Neural cell (in vitro differentiated cells): ENCODE measurements around the gene AOAH. TPM values are rescaled to one million over a fixed set of nuclear protein-coding genes. Genes with fewer than 3 reads are reported as not detected.

Source experiments
- H2AFZ ChIP-seq: fragments of 200-600, 300-800 bp; sonication (generic), shearing (Covaris generic); 2 replicates; pipeline ENCODE4 v1.6.0; 2014; ENCODE audit warnings: low read depth, mild to moderate bottlenecking, antibody characterized with exemption, low read length, moderate library complexity
- H3F3A ChIP-seq: fragments of 200-600 bp; shearing (Covaris generic); 2 replicates; pipeline ENCODE4 v1.6.1; 2016; ENCODE audit warnings: mild to moderate bottlenecking, moderate library complexity, mixed read lengths, antibody characterized with exemption, low read length; ENCODE audit not compliant: insufficient read depth, poor library complexity, severe bottlenecking
- H3K27ac ChIP-seq: fragments of 200-600, 300-800 bp; sonication (generic), shearing (Covaris generic); 2 replicates; pipeline ENCODE4 v1.5.1; 2014; ENCODE audit warnings: mild to moderate bottlenecking, low read length, moderate library complexity
- H3K27me3 ChIP-seq: fragments of 300-800, 200-600 bp; sonication (generic), shearing (Covaris generic); 2 replicates; pipeline ENCODE4 v1.6.0; 2014; ENCODE audit warnings: mild to moderate bottlenecking, low read depth, low read length, moderate library complexity; ENCODE audit not compliant: insufficient read depth
- H3K36me3 ChIP-seq: fragments of 300-800, 200-600 bp; sonication (generic), shearing (Covaris generic); 2 replicates; pipeline ENCODE4 v1.5.1; 2014; ENCODE audit warnings: mild to moderate bottlenecking, antibody characterized with exemption, low read length, moderate library complexity; ENCODE audit not compliant: insufficient read depth
- H3K4me2 ChIP-seq: fragments of 300-800, 200-600 bp; sonication (generic), shearing (Covaris generic); 2 replicates; pipeline ENCODE4 v1.6.0; 2014; ENCODE audit warnings: mild to moderate bottlenecking, low read length
- H3K4me3 ChIP-seq: fragments of 300-800, 200-600 bp; sonication (generic), shearing (Covaris generic); 2 replicates; pipeline ENCODE4 v1.5.1; 2014; ENCODE audit warnings: mild to moderate bottlenecking, low read length, moderate library complexity
- H3K79me2 ChIP-seq: fragments of 200-600 bp; shearing (Covaris generic); replicated peaks from 2 replicates; pipeline ENCODE4 v1.6.0; 2014; ENCODE audit warnings: mild to moderate bottlenecking, low read length, moderate library complexity; ENCODE audit not compliant: insufficient read depth
- H3K9ac ChIP-seq: fragments of 300-800, 200-600 bp; sonication (generic), shearing (Covaris generic); 2 replicates; pipeline ENCODE4 v1.6.1; 2016; ENCODE audit warnings: mild to moderate bottlenecking, low read length, mixed read lengths
- H3K9me2 ChIP-seq: fragments of 200-600 bp; shearing (Covaris generic); 2 replicates; pipeline ENCODE4 v1.6.1; 2016; ENCODE audit warnings: mild to moderate bottlenecking, low read length, mixed read lengths; ENCODE audit not compliant: insufficient read depth
- H3K9me3 ChIP-seq: fragments of 200-600, 300-800 bp; sonication (generic), shearing (Covaris generic); 2 replicates; pipeline ENCODE4 v1.6.1; 2016; ENCODE audit warnings: mild to moderate bottlenecking, mixed run types, low read length, moderate library complexity, mixed read lengths
- H4K20me1 ChIP-seq: fragments of 200-600 bp; shearing (Covaris generic); 2 replicates; pipeline ENCODE4 v1.6.1; 2016; ENCODE audit warnings: mild to moderate bottlenecking, mixed run types; ENCODE audit not compliant: insufficient read depth
- CTCF ChIP-seq: fragments of 450-650 bp; IDR thresholded peaks from 2 replicates; pipeline ENCODE4 v1.5.1; 2014; ENCODE audit warnings: antibody characterized with exemption, mild to moderate bottlenecking, moderate library complexity; ENCODE audit not compliant: poor library complexity, severe bottlenecking
- EP300 ChIP-seq: fragments of 450-650 bp; conservative IDR thresholded peaks from 2 replicates; pipeline ENCODE4 v1.6.1; 2014; ENCODE audit warnings: antibody characterized with exemption, mild to moderate bottlenecking, moderate library complexity; ENCODE audit not compliant: poor library complexity, severe bottlenecking
- EZH2 ChIP-seq: fragments of 200-600, 300-800 bp; shearing (Covaris generic), sonication (generic); IDR thresholded peaks from 2 replicates; pipeline ENCODE4 v1.6.1; 2014; ENCODE audit warnings: antibody characterized with exemption, low read length, borderline replicate concordance, mild to moderate bottlenecking; ENCODE audit not compliant: insufficient read depth, poor library complexity, severe bottlenecking
- MXI1 ChIP-seq: fragments of 450-650 bp; conservative IDR thresholded peaks from 2 replicates; pipeline ENCODE4 v1.6.1; 2014; ENCODE audit warnings: antibody characterized with exemption, mild to moderate bottlenecking; ENCODE audit not compliant: poor library complexity, severe bottlenecking
- POLR2AphosphoS5 ChIP-seq: IDR thresholded peaks from 2 replicates; pipeline ENCODE4 v1.6.1; 2012
- RAD21 ChIP-seq: fragments of 450-650 bp; conservative IDR thresholded peaks from 2 replicates; pipeline ENCODE4 v1.6.1; 2014; ENCODE audit warnings: antibody characterized with exemption, mild to moderate bottlenecking, moderate library complexity
- REST ChIP-seq: IDR thresholded peaks from 2 replicates; pipeline ENCODE4 v1.6.1; 2012; ENCODE audit warnings: borderline replicate concordance
- SMC3 ChIP-seq: fragments of 450-650 bp; conservative IDR thresholded peaks from 2 replicates; pipeline ENCODE4 v1.6.1; 2014; ENCODE audit warnings: antibody characterized with exemption, mild to moderate bottlenecking, moderate library complexity; ENCODE audit not compliant: poor library complexity
- TAF1 ChIP-seq: IDR thresholded peaks from 2 replicates; pipeline ENCODE4 v1.6.1; 2012; ENCODE audit warnings: low read depth
- polyA plus RNA-seq: library from polyadenylated mRNA; depleted of rRNA; stranded (reverse); fragments of >200 nt; gene quantifications from 2 replicates; pipeline ENCODE4 v1.2.3, GENCODE V29; 2014

The AOAH gene
- polyA plus RNA-seq, 1 donor from 2014 or later = 4.3 TPM

GRCh38 chr7:36600314-36600682, 124.0 kb downstream of the AOAH start:
- Histone ChIP-seq H3K79me2 (no peaks in the 10 kb centered on the region), H3K27ac (no peak overlapping the region), H3K27me3 (no peaks in the 10 kb centered on the region), H3K4me3 (no peak overlapping the region), H3K9me3 (no peaks in the 10 kb centered on the region), H3K9me2 (no peaks in the 10 kb centered on the region), H3F3A (no peaks in the 10 kb centered on the region), H3K9ac (no peak overlapping the region), H4K20me1 (no peaks in the 10 kb centered on the region), H3K36me3 (no peaks in the 10 kb centered on the region), H2AFZ (no peak overlapping the region), H3K4me2 (no peak overlapping the region)
- no peak for TF ChIP-seq RAD21
- no peak for TF ChIP-seq CTCF
- TF ChIP-seq POLR2AphosphoS5 = no peak
- no peak for TF ChIP-seq REST
- TF ChIP-seq MXI1 = no peak

GRCh38 chr7:36599645-36600313, 124.5 kb downstream of the AOAH start:
- no peaks in the 10 kb centered on the region for H3K9me2 ChIP-seq
- no peak overlapping the region for H3K4me2 ChIP-seq
- no peak overlapping the region for H3K9ac ChIP-seq
- H3F3A ChIP-seq = no peaks in the 10 kb centered on the region
- no peak for TF ChIP-seq TAF1
- TF ChIP-seq EZH2 = no peak
- TF ChIP-seq EP300 = no peak
- no peak for TF ChIP-seq MXI1
- no peak for TF ChIP-seq SMC3
- no peak for TF ChIP-seq POLR2AphosphoS5
- no peak for TF ChIP-seq CTCF
- no peak for TF ChIP-seq RAD21
- no peak for TF ChIP-seq REST
- no peak overlapping the region for H2AFZ ChIP-seq
- no peaks in the 10 kb centered on the region for H3K27me3 ChIP-seq
- no peak overlapping the region for H3K27ac ChIP-seq
- H3K36me3 ChIP-seq = no peaks in the 10 kb centered on the region
- H4K20me1 ChIP-seq = no peaks in the 10 kb centered on the region
- H3K9me3 ChIP-seq = no peaks in the 10 kb centered on the region
- H3K4me3 ChIP-seq = no peak overlapping the region
- H3K79me2 ChIP-seq = no peaks in the 10 kb centered on the region
